H1 (cell line): Measurements from ENCODE around the gene RAB5A.

Experiments used
- CTCF ChIP-seq, 3 experiments: IDR thresholded peaks; 1 replicate in 2 of 3; 2 replicates in 1 of 3; pipeline versions ENCODE4 v1.5.1 to v1.6.1; 2011; ENCODE audit warnings: low read length in 3 of 3, mild to moderate bottlenecking in 3 of 3, inconsistent platforms in 2 of 3, low read depth in 1 of 3, moderate library complexity in 1 of 3; ENCODE audit not compliant: insufficient read depth in 1 of 3; ENCODE audit errors: control extremely low read depth in 1 of 3
- EP300 ChIP-seq, 2 experiments: IDR thresholded peaks; 1 replicate in 1 of 2; 2 replicates in 1 of 2; pipeline ENCODE4 v1.6.1; 2011 to 2012; ENCODE audit warnings: low read depth in 2 of 2, low read length in 2 of 2, mild to moderate bottlenecking in 2 of 2, borderline replicate concordance in 1 of 2, inconsistent platforms in 1 of 2, moderate library complexity in 1 of 2
- POLR2AphosphoS5 ChIP-seq: IDR thresholded peaks from 2 replicates; pipeline ENCODE4 v1.6.1; 2011; ENCODE audit warnings: low read depth, low read length

GRCh38 chr3:20022954-20023622, 76.2 kb downstream of the RAB5A start:
- TF ChIP-seq POLR2AphosphoS5 (no peak), CTCF (IDR thresholded peaks at IDR 0.05; ENCODE audit: control extremely low read depth in 1 of 3, insufficient read depth in 1 of 3, low read depth in 1 of 3, low read length in 3 of 3) (no peak), EP300 (IDR thresholded peaks at IDR 0.05; ENCODE audit: borderline replicate concordance in 1 of 2, low read depth in 2 of 2, low read length in 2 of 2) (no peak)
